K562 (cell line): Measurements from ENCODE around the gene CDCP1. TPM values are rescaled to one million over a fixed set of nuclear protein-coding genes. Genes with fewer than 3 reads are reported as not detected.
A peak's percentile ranks its signal among the peaks of the same experiment; 100 is the strongest.

Source experiments
- ARID3A ChIP-seq: IDR thresholded peaks from 2 replicates; pipeline ENCODE4 v1.6.1; 2012; ENCODE audit warnings: low read depth, low read length, improper control_type of control experiment, borderline replicate concordance
- ATF7 ChIP-seq: fragments of 450-650 bp; IDR thresholded peaks from 2 replicates; pipeline ENCODE4 v1.7.1; 2014; ENCODE audit warnings: mild to moderate bottlenecking, moderate library complexity
- CCNT2 ChIP-seq: IDR thresholded peaks from 2 replicates; pipeline ENCODE4 v1.6.1; 2011; ENCODE audit warnings: borderline replicate concordance, low read depth, mild to moderate bottlenecking, moderate library complexity, mixed read lengths, low read length; ENCODE audit not compliant: insufficient read length; ENCODE audit errors: extremely low read depth
- CHD4 ChIP-seq: fragments of 200-600 bp; sonication (generic); IDR thresholded peaks from 3 replicates; pipeline ENCODE4 v1.6.1; 2012; ENCODE audit warnings: low read depth, mild to moderate bottlenecking, mixed read lengths, low read length, inconsistent platforms; ENCODE audit not compliant: insufficient read depth, insufficient replicate concordance, poor library complexity, severe bottlenecking
- DDX20 ChIP-seq: fragments of 450-650 bp; IDR thresholded peaks from 2 replicates; pipeline ENCODE4 v1.6.1; 2016; ENCODE audit warnings: missing genetic modification characterization, low read depth, mild to moderate bottlenecking, missing compliant biosample characterization, moderate library complexity
- HDAC6 ChIP-seq: IDR thresholded peaks from 2 replicates; pipeline ENCODE4 v1.6.1; 2012; ENCODE audit warnings: low read depth, mild to moderate bottlenecking, control low read depth, inconsistent platforms, low read length, moderate library complexity
- L3MBTL2 ChIP-seq: fragments of 450-650 bp; IDR thresholded peaks from 2 replicates; pipeline ENCODE4 v1.6.1; 2016; ENCODE audit warnings: mild to moderate bottlenecking, moderate library complexity
- LCOR ChIP-seq: sonication (generic); formaldehyde crosslinking; IDR thresholded peaks from 2 replicates; pipeline ENCODE4 v1.8.0; 2022; ENCODE audit warnings: mild to moderate bottlenecking, missing genetic modification reagents
- MTF1 ChIP-seq: fragments of 250-450 bp; sonication (Bioruptor Pico); IDR thresholded peaks from 2 replicates; pipeline ENCODE4 v1.9.0; 2021; ENCODE audit warnings: moderate library complexity, mild to moderate bottlenecking, inconsistent platforms, borderline replicate concordance
- NFATC3 ChIP-seq: fragments of 450-650 bp; IDR thresholded peaks from 2 replicates; pipeline ENCODE4 v1.6.1; 2017; ENCODE audit warnings: mild to moderate bottlenecking
- PML ChIP-seq: IDR thresholded peaks from 2 replicates; pipeline ENCODE4 v1.6.1; 2012; ENCODE audit warnings: low read length, inconsistent platforms
- RB1 ChIP-seq: fragments of 450-650 bp; IDR thresholded peaks from 2 replicates; pipeline ENCODE4 v1.6.1; 2017; ENCODE audit warnings: low read depth, mild to moderate bottlenecking
- SMARCA4 ChIP-seq: fragments of 450-650 bp; IDR thresholded peaks from 2 replicates; pipeline ENCODE4 v1.6.1; 2016
- TBP ChIP-seq: optimal IDR thresholded peaks from 2 replicates; pipeline ENCODE3; 2011; ENCODE audit warnings: low read depth, low read length, improper control_type of control experiment
- TSHZ1 ChIP-seq: fragments of 250-450 bp; sonication (Bioruptor Pico); IDR thresholded peaks from 2 replicates; pipeline ENCODE4 v1.4.0; 2020; ENCODE audit warnings: mild to moderate bottlenecking, moderate library complexity
- ZNF766 ChIP-seq: fragments of 200-800 bp; sonication (Bioruptor generic); conservative IDR thresholded peaks from 2 replicates; pipeline ENCODE4 v1.6.1; 2016; ENCODE audit warnings: missing genetic modification characterization, missing compliant biosample characterization
- polyA plus RNA-seq, 8 experiments: library from polyadenylated mRNA; depleted of rRNA in 4 of 8; stranded (reverse) in 5 of 8; unstranded in 3 of 8; fragments of >200 nt; fragmentation: Nextera tagmentation in 2 of 8; fragmentation: Illumina TruSeq in 1 of 8; extraction: Ambion mirVana in 2 of 8; extraction: Trizol in 1 of 8; gene quantifications; 2 replicates each; pipeline versions ENCODE4 v1.2.1 to v1.2.3, GENCODE V29; 2011 to 2014; ENCODE audit warnings: inconsistent platforms in 1 of 8, missing spikeins in 1 of 8
- total RNA-seq, 7 experiments: library from RNA; depleted of rRNA in 6 of 7; stranded (reverse); fragments of >200 nt in 6 of 7; fragmentation: Illumina TruSeq in 2 of 7; extraction: Trizol in 2 of 7; gene quantifications; 2 replicates each; pipeline versions ENCODE4 v1.2.1 to v1.2.3, GENCODE V29; 2011 to 2021; ENCODE audit warnings: low replicate concordance in 1 of 7
- TF ChIP-seq, protein P1 (sequence below), 2 experiments: fragments of 200-800 bp in 1 of 2; sonication (Bioruptor generic) in 1 of 2; sonication (generic) in 1 of 2; formaldehyde crosslinking in 1 of 2; IDR thresholded peaks in 1 of 2; conservative IDR thresholded peaks in 1 of 2; 2 replicates each; pipeline versions ENCODE4 v1.5.0 to v1.6.1; 2016 to 2020; ENCODE audit warnings: missing compliant biosample characterization in 1 of 2, missing genetic modification characterization in 1 of 2, missing genetic modification reagents in 1 of 2
- TF ChIP-seq, protein P2 (sequence below): fragments of 200-400 bp; formaldehyde crosslinking; IDR thresholded peaks from 2 replicates; pipeline ENCODE4 v1.6.1; 2017; ENCODE audit warnings: mild to moderate bottlenecking, low read depth, low read length, moderate library complexity

CDCP1 gene
- total and polyA plus RNA-seq, 9 of the 15 experiments (the other 6 are each of a cell fraction or from before 2014, with no cell fraction given), result 3.9 to 16.4 (median 5.2) TPM

DNA sequence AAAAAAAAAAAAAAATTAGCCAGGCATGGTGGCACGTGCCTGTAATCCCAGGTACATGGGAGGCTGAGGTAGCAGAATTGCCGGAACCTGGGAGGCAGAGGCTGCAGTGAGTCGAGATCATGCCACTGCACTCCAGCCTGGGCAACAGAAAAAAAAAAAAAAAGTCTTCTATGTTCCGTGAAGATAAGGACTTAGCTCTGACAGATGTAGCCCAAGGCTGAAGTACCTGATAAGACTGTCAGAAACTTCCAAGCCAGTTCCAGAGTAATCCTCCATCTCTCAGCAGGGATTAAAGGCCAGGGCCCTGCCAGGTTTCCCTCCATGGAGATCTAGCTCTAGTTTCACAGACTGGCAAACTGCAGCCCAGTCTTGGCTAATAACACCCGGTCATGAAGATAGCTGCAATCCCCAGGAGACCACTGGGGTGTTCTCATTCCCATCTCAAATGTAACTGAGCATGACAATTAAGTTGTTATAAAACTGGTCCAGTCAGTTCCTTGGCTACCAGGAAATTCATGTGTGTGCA is 8.5 kb downstream of the CDCP1 start (continued):
- TF ChIP-seq CHD4, result peak; percentile 36
- TF ChIP-seq, protein P1, sequence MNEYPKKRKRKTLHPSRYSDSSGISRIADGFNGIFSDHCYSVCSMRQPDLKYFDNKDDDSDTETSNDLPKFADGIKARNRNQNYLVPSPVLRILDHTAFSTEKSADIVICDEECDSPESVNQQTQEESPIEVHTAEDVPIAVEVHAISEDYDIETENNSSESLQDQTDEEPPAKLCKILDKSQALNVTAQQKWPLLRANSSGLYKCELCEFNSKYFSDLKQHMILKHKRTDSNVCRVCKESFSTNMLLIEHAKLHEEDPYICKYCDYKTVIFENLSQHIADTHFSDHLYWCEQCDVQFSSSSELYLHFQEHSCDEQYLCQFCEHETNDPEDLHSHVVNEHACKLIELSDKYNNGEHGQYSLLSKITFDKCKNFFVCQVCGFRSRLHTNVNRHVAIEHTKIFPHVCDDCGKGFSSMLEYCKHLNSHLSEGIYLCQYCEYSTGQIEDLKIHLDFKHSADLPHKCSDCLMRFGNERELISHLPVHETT (CRISPR knock-in tag; conservative IDR thresholded peaks at IDR 0.05 in 1 of 2, IDR thresholded peaks at IDR 0.05 in 1 of 2), result peak in 1 of 2 experiments; percentile 83; a peak in 2 of 4 replicates
- peak; percentile 71 for TF ChIP-seq ATF7
- peak; percentile 81; the same call in 1 of the 2 replicates for TF ChIP-seq NFATC3
- peak; percentile 46; the same call in 1 of the 2 replicates for TF ChIP-seq L3MBTL2
- 0 out of 2 replicates have a peak, but pooled peaks have one; percentile 33 for TF ChIP-seq DDX20 (tag)
- peak; percentile 92 for TF ChIP-seq PML
- TF ChIP-seq MTF1, result no peak
- TF ChIP-seq ZNF766, result peak; percentile 75; the same call in 1 of the 2 replicates
- peak; percentile 99 for TF ChIP-seq SMARCA4
- no peak for TF ChIP-seq TBP
- TF ChIP-seq, protein P2, sequence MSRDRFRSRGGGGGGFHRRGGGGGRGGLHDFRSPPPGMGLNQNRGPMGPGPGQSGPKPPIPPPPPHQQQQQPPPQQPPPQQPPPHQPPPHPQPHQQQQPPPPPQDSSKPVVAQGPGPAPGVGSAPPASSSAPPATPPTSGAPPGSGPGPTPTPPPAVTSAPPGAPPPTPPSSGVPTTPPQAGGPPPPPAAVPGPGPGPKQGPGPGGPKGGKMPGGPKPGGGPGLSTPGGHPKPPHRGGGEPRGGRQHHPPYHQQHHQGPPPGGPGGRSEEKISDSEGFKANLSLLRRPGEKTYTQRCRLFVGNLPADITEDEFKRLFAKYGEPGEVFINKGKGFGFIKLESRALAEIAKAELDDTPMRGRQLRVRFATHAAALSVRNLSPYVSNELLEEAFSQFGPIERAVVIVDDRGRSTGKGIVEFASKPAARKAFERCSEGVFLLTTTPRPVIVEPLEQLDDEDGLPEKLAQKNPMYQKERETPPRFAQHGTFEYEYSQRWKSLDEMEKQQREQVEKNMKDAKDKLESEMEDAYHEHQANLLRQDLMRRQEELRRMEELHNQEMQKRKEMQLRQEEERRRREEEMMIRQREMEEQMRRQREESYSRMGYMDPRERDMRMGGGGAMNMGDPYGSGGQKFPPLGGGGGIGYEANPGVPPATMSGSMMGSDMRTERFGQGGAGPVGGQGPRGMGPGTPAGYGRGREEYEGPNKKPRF, result no peak
- peak; percentile 63; the same call in 1 of the 2 replicates for TF ChIP-seq ARID3A
- no peak for TF ChIP-seq HDAC6
- peak; percentile 85 for TF ChIP-seq CCNT2
- TF ChIP-seq TSHZ1 (CRISPR knock-in tag), result peak; percentile 60; the same call in 1 of the 2 replicates
- TF ChIP-seq LCOR (CRISPR knock-in tag), result 0 out of 2 replicates have a peak, but pooled peaks have one; percentile 51
- peak; percentile 37; the same call in 1 of the 2 replicates for TF ChIP-seq RB1
